Measurements from ENCODE around the gene MRPL52. TPM values are rescaled to one million over a fixed set of nuclear protein-coding genes. Genes with fewer than 3 reads are reported as not detected.

Gene MRPL52
- total RNA-seq, 2 experiments from 2014 or later: 122 to 126 TPM

- Mint-ChIP-seq H3K9me3 (no peaks in the 10 kb centered on the region), H3K27me3 (no peaks in the 10 kb centered on the region), H3K4me1 (ENCODE audit: low read depth) (peaks cover 5% of the 10 kb centered on the region), H3K36me3 (ENCODE audit: low read depth) (no peaks in the 10 kb centered on the region), H3K4me3 (no peak overlapping the region), H3K27ac (no peak overlapping the region)
- ATAC-seq: no peak
- CTCF ChIA-PET: interaction anchor here (1.7 kb wide), 1 partner anchor 11 kb away, joined by 7 read pairs; no protein-coding TSS in a partner anchor
- no peak for DNase-seq
- POLR2A ChIA-PET: no interaction called here
- TF ChIP-seq CTCF (IDR thresholded peaks at IDR 0.05): no peak
- intact Hi-C loops (cut with micrococcal nuclease): no loop called here
These were observed 18.0 kb upstream of the MRPL52 start for GRCh38 chr14:22811722-22812121.

GRCh38 chr14:22812744-22813143, 16.9 kb upstream of the MRPL52 start:
- H3K9me3 Mint-ChIP-seq: no peaks in the 10 kb centered on the region
- peaks cover 5% of the 10 kb centered on the region for H3K4me1 Mint-ChIP-seq (ENCODE audit: low read depth)
- intact Hi-C loops (cut with micrococcal nuclease): no loop called here
- TF ChIP-seq CTCF (IDR thresholded peaks at IDR 0.05): no peak
- ATAC-seq: no peak
- no peak for DNase-seq
- H3K36me3 Mint-ChIP-seq (ENCODE audit: low read depth): no peaks in the 10 kb centered on the region
- CTCF ChIA-PET: interaction anchor here (1.1 to 1.5 kb wide), 4 partner anchors 40 to 242 kb away, joined by 3 to 6 read pairs (median 4); no protein-coding TSS in a partner anchor
- H3K27ac Mint-ChIP-seq: no peak overlapping the region
- POLR2A ChIA-PET: interaction anchor here (0.9 kb wide), 1 partner anchor 8 kb away, joined by 3 read pairs; no protein-coding TSS in a partner anchor
- no peaks in the 10 kb centered on the region for H3K27me3 Mint-ChIP-seq
- H3K4me3 Mint-ChIP-seq: no peak overlapping the region

GRCh38 chr14:22813145-22813544, 16.5 kb upstream of the MRPL52 start:
- intact Hi-C loops (cut with micrococcal nuclease): no loop called here
- DNase-seq (no peak), ATAC-seq (no peak)
- H3K9me3 Mint-ChIP-seq: no peaks in the 10 kb centered on the region
- ChIA-PET CTCF (interaction anchor here (1.1 to 1.5 kb wide), 4 partner anchors 40 to 243 kb away, joined by 3 to 6 read pairs (median 4); no protein-coding TSS in a partner anchor), POLR2A (interaction anchor here (0.9 kb wide), 1 partner anchor 8 kb away, joined by 3 read pairs; no protein-coding TSS in a partner anchor)
- H3K36me3 Mint-ChIP-seq (ENCODE audit: low read depth): no peaks in the 10 kb centered on the region
- H3K27me3 Mint-ChIP-seq: no peaks in the 10 kb centered on the region
- no peak overlapping the region for H3K4me3 Mint-ChIP-seq
- TF ChIP-seq CTCF (IDR thresholded peaks at IDR 0.05): no peak
- no peak overlapping the region for H3K27ac Mint-ChIP-seq
- peaks cover 5% of the 10 kb centered on the region for H3K4me1 Mint-ChIP-seq (ENCODE audit: low read depth)

- Mint-ChIP-seq H3K4me3 (no peak overlapping the region), H3K27me3 (peaks cover 2% of the 10 kb centered on the region), H3K9me3 (no peaks in the 10 kb centered on the region), H3K27ac (no peak overlapping the region), H3K4me1 (ENCODE audit: low read depth) (peaks cover 9% of the 10 kb centered on the region), H3K36me3 (ENCODE audit: low read depth) (no peaks in the 10 kb centered on the region)
- ChIA-PET POLR2A (interaction anchor here (1.1 kb wide), 1 partner anchor 225 kb away, joined by 3 read pairs; no protein-coding TSS in a partner anchor), CTCF (interaction anchor here (0.9 kb wide), 1 partner anchor 8 kb away, joined by 4 read pairs; no protein-coding TSS in a partner anchor)
- intact Hi-C loops (cut with micrococcal nuclease): no loop called here
- ATAC-seq (no peak), DNase-seq (no peak)
- no peak for TF ChIP-seq CTCF (IDR thresholded peaks at IDR 0.05)
These were observed 15.3 kb upstream of the MRPL52 start for GRCh38 chr14:22814373-22814772.

GRCh38 chr14:22814941-22815713, 14.6 kb upstream of the MRPL52 start, which contains the start of gene SLC7A7:
Gene SLC7A7, minus strand, starts transcription at chr14:22815435. Its CDS starts 2,037 bp downstream, at chr14:22813398.
- no peak for ATAC-seq
- peaks cover 2% of the 10 kb centered on the region for H3K27me3 Mint-ChIP-seq
- no peaks in the 10 kb centered on the region for H3K36me3 Mint-ChIP-seq (ENCODE audit: low read depth)
- CTCF ChIA-PET: interaction anchor here (0.6 to 1.1 kb wide), 3 partner anchors 8 to 245 kb away, joined by 3 to 4 read pairs (median 3); no protein-coding TSS in a partner anchor
- no peak within 1 kb of the TSS for H3K27ac Mint-ChIP-seq
- H3K4me1 Mint-ChIP-seq (ENCODE audit: low read depth): peaks cover 12% of the 10 kb centered on the region
- POLR2A ChIA-PET: interaction anchor here (1.1 kb wide), 1 partner anchor 225 kb away, joined by 3 read pairs; no protein-coding TSS in a partner anchor
- intact Hi-C loops (cut with micrococcal nuclease): no loop called here
- no peaks in the 10 kb centered on the region for H3K9me3 Mint-ChIP-seq
- no peak for DNase-seq
- no peak for TF ChIP-seq CTCF (IDR thresholded peaks at IDR 0.05)
- H3K4me3 Mint-ChIP-seq: no peak within 1 kb of the TSS

All from activated CD8-positive, alpha-beta T cell treated with anti-CD3 and anti-CD28 coated beads for 36 hours (primary cell).